ENCODE data around the gene C7.
"Not testable (repeated sequence)": the region's sequence is repeated elsewhere in the genome, so short reads cannot be mapped to it uniquely, and the experiment has no call there.

Gene C7

DNA sequence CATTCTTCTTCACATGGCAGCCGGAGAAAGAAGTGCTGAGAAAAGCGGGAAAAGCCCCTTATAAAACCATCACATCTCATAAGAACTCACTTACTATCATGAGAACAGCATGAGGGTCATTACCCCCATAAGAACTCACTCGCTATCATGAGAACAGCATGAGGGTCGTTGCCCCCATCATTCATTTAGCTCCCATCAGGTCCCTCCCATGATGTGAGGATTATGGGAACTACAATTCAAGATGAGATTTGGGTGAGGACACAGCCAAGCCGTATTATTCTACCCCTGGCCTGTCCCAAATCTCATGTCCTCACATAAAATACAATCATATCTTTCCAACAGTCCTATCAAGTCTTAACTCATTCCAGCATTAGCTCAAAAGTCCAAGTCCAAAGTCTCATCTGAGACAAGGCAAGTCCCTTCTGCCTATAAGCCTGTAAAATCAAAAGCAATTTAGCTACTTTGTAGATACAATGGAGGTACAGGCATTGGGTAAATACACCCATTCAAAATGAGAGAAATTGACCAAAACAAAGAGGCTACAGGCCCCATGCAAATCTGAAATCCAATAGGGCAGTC, 82.8 kb downstream of the C7 start:
- no peak for DNase-seq

DNA sequence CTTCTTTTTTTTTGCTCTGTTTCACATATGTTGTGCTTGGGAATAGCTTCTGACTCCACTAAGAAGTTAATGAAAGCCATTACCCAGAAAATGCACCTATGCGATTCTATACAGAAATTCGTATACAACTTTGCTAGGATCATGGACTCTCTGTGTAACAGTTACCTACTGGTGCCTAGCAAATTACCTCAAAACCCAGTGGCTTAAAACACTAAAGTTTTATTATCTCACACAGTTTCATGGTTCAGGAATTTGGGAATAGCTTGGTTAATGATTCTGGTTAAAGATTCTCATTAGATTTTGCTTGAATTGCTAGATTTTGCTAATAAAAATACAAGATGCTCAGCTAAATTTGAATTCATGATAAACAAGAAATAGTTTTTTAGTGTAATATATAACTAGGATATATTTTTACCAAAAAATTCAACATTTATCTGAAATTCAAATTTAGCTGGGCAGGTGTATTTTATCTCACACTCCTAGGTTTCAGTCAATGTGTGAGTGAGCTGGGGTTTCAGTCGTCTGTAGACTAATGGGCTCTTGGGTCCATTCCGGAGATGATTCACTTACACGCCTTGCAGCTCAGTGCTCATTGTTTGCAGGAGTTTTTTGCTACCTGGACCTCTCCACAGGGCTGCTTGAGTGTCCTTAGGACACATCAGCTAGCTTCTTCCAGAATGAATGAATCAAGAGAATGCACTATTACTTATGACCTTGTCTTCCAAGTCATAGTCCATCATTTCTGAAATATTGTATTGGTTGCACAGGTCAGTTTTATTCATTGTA, 86.7 kb downstream of the C7 start:
- DNase-seq = no peak

DNA sequence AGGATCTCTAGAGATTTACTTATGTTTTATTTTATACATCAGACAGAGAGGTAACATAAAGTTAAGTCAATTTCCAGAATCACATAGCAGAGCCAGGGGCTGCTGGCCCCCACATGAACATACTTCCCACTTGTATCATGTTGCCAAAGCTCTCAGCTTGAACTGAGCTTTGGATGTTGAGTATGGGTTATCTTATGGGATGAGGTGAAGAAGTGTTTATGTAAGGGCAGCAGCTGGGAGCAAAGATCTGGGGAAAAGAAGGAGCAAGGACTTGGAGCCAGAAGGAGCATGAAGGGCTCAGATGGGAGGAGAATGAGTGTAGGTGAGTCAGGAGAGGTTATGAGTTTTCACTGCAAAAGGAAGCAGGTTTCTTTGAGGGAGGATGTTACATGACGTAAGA, 89.8 kb downstream of the C7 start:
- no peak for DNase-seq

DNA sequence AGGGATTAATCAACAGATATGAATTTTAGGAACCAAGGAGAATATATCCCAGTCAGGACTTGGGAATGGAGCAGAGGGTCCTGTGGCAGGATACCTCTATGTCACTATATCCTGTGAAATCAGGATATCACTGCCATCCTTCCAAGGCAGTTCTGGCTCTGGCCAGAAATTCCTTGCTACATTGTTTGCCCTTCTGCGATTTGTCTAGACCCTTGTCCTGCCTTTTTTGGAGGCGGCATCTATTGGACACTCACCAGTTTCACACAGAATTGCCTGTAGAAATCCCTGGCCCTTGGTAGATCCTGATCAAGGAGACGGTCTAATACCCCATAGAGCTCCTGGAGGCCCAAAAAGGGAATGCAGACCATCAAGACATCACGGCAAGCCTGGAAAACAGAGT, 90.7 kb downstream of the C7 start:
- no peak for DNase-seq

DNA sequence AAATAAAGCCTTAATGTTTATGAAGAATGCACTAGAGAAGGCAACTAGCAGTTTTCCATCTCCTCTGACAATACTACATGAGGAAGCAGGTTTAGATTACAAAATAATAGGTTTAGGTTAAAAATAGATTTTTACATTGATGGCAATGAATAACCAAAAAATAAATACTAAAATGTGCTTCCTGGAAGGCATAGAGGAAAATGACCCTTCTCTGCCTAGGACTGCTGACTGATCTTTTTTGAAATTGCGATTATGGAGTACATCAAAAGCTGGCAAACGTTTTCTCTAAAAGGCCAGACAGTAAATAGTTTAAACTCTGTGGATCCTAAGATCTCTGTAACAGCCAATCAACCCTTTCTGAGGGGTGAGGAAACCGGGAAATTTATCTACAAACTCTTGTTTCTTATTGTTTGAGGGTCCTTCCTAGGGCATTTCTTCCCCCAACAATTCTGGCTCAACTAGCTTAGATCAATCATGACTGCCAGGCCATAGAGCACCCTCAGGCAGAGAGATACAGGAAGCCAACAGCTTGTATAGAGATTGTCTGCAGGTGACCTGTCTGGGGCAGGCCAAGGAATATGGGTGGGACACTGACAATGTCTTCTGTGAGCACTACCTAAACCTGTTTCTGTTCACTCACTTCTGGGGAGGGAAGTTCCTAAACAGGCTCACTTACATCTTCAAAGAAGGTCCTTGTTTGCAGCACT, 94.5 kb downstream of the C7 start:
- no peak for DNase-seq

DNA sequence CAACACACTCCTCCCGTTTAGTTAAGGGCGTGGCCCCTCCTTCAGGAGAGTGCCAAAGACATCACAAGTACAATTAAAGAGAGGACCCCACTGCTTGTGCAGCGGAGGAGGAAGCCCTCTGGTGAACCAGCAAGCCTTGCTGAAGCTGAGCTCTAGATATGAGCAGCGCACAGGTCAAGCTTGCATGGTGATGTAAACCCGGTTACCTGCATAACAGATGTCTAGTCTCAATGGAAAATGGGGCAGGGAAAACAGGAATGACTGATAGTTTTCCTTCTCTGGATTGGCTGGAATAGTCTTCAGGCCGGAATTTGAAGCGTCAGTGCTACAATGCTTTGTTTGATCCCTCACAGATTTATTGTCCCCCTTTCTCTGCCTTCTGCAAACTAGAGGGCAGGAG, 95.6 kb downstream of the C7 start:
- no peak for DNase-seq

DNA sequence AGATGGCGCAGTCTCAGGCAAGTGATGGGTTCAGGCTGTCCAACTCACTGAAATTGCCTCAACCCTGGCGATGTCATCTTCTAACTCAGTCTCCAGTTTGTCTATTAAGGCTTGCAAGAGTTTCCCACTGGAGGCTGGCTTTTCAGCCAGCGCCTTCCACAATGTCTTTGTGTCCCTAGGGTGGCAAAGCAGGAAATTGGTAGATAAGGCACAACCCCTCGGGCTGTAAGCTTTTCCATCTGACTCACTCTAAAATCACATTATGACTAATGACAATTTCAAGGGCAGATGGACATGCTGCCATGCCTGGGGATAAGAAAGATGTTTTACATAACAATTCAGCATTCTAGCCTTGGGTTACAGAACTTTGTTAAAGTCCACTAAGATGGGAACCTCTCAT, 99.9 kb downstream of the C7 start:
- DNase-seq = no peak

DNA sequence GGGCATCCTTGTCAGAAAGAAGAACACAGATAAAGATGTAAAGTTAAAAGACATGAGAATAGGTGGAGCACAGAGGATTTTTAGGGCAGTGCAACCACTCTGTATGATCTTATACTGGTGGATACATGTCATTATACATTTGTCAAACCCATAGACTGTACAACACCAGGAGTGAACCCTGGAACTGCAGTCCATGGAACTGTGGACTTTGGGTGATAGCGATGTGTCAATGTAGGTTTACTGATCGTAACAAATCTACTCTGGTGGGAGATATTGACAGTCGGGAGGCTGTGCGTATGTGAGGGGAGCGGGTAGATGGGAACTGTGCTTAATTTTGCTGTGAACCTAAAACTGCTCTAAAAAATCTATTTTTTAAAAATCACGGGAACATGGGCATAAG, 101.3 kb downstream of the C7 start:
- DNase-seq = no peak

DNA sequence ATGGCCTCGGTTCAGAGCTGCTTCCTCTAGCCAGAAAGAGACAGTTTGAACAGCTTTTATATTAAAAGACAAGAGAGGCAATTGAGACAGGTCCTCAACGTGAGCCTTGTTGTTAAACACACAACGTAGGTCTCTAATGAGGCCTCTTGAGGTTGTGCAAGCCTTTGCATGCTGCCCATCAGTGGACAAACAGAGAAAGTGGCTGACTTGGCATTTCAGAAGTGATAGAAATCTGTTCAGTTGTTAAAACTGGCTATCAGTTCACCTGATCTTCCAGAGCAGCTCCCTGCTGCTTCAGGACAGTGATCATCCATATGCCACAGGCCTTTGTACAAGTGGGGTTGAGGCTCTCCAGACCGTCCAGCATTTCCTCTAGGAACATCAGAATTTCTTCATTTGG, 103.0 kb downstream of the C7 start:
- DNase-seq = no peak

DNA sequence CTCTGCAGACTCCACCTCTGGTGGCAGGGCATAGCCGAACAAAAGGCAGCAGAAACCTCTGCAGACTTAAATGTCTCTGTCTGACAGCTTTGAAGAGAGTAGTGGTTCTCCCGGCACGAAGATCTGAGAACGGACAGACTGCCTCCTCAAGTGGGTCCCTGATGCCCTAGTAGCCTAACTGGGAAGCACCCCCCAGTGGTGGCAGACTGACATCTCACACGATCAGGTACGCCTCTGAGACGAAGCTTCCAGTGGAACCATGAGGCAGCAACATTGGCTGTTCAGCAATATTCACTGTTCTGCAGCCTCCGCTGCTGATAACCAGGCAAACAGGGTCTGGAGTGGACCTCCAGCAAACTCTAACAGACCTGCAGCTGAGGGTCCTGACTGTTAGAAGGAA, 113.3 kb downstream of the C7 start:
- not testable (repeated sequence) for DNase-seq

Measured in femur (tissue), 1 donor.